Heart right ventricle (tissue), 16 donors: ENCODE data around the gene ECE1. TPM values are rescaled to one million over a fixed set of nuclear protein-coding genes. Genes with fewer than 3 reads are reported as not detected.

Source experiments
- ATAC-seq, 8 donors: fragments of 200-7000 bp; cut with Tn5 transposase; one replicate each; pipeline ENCODE4 v1.9.1; 2020; ENCODE audit warnings: mild to moderate bottlenecking in 8 of 8, moderate library complexity in 8 of 8, moderate number of reproducible peaks in 1 of 8
- DNase-seq, 2 donors: peaks; one replicate each; pipeline ENCODE4 v3.0.0-alpha.2; 2020
- H3K27ac ChIP-seq, 10 donors: fragments of 200-600 bp; sonication (generic) in 2 of 10; one replicate each; pipeline versions ENCODE4 v1.5.0 to v1.8.0; 2020 to 2022; ENCODE audit warnings: mild to moderate bottlenecking in 3 of 10
- H3K27me3 ChIP-seq, 7 donors: fragments of 200-600 bp; one replicate each; pipeline ENCODE4 v1.8.0; 2021 to 2022; ENCODE audit warnings: mild to moderate bottlenecking in 2 of 7
- H3K36me3 ChIP-seq, 9 donors: fragments of 200-600 bp; sonication (generic) in 1 of 9; one replicate each; pipeline versions ENCODE4 v1.5.0 to v1.8.0; 2020 to 2022; ENCODE audit warnings: mild to moderate bottlenecking in 2 of 9
- H3K4me1 ChIP-seq, 9 donors: fragments of 200-600 bp; sonication (generic) in 1 of 9; one replicate each; pipeline versions ENCODE4 v1.5.0 to v1.8.0; 2020 to 2022; ENCODE audit warnings: mild to moderate bottlenecking in 4 of 9
- H3K4me3 ChIP-seq, 10 donors: fragments of 200-600 bp; sonication (generic) in 2 of 10; one replicate each; pipeline versions ENCODE4 v1.5.0 to v1.8.0; 2020 to 2022; ENCODE audit warnings: mild to moderate bottlenecking in 7 of 10, moderate library complexity in 2 of 10
- H3K9me3 ChIP-seq, 11 donors: fragments of 200-600 bp in 10 of 11; sonication (generic) in 2 of 11; one replicate each; pipeline versions ENCODE4 v1.5.0 to v1.8.0; 2013 to 2022; ENCODE audit warnings: mild to moderate bottlenecking in 2 of 11, control low read depth in 1 of 11, moderate library complexity in 1 of 11
- WGBS, 2 donors: extraction: QIAGEN DNeasy Blood & Tissue Kit; methylation state at CpG; one replicate each; pipeline ENCODE4 v1.1.7; 2013; ENCODE audit warnings: inconsistent platforms in 1 of 2; 5-methylcytosine and 5-hydroxymethylcytosine counted together
- intact Hi-C, 10 donors: fragments of 100-400 bp; cut with DNase I; formaldehyde crosslinking; loops; one replicate each; pipeline versions ENCODE4 v1.11.1 to v1.14.2; 2022
- polyA plus RNA-seq, 2 donors: library from polyadenylated mRNA; stranded (reverse); fragments of 200-250 nt; gene quantifications; one replicate each; pipeline ENCODE4 v1.2.3, GENCODE V29; 2013
- total RNA-seq, 10 donors: library from RNA; stranded (reverse); fragmentation: NEBNext Ultra II Directional in 3 of 10; extraction: Animal tissue kit (Norgen Biotek cat#: 25700) in 3 of 10; gene quantifications; one replicate each; pipeline versions ENCODE4 v1.2.1 to v1.2.4, GENCODE V29; 2021 to 2023
- TF ChIP-seq, protein P1 (sequence below), 9 donors: fragments of 200-600 bp; sonication (generic) in 2 of 9; IDR thresholded peaks; one replicate each; pipeline versions ENCODE4 v1.5.0 to v1.8.0; 2021 to 2022; ENCODE audit warnings: antibody characterized with exemption in 9 of 9, mild to moderate bottlenecking in 5 of 9, moderate library complexity in 1 of 9
- donor health status: Arrhythmogenic right ventricular cardiomyopathy.
- donor health status: ischemic (EF 13 %, LVEDD 7.1; RV severe dilation, severe dysfunction).
- donor health status: healthy with polysubstance abuse.
- donor health status: DM: no; HTN: yes; CAD: no.
- donor health status: DM: no; HTN: no; CAD: no.
- donor health status: ischemic (EF 25% LVEDD 6.9; RV normal size, moderate dysfunction).
- donor health status: ischemic (EF 25% LVEDD 5.7; RV mildly dilated, moderate dysfunction).
- donor health status: healthy.
- donor health status: DM: yes; HTN: yes; CAD: no.
- donor health status: Ischemic cardiomyopathy.
- donor health status: ischemic (EF 35%, LVEDD 5.7; RV mildly dilated, moderate dysfunction).
- donor health status: nonischemic (EF 11% LVEDD 7.7; RV severe dilation, severe dysfunction).
- donor health status: DM: yes; HTN: yes; CAD: no.
- donor health status: PGD.
- donor health status: ischemic (EF 29% LVEDD 5.4; RV normal size, mild dysfunction).
- donor health status: nonischemic (EF 23%, LVEDD 6.1; RV moderate dilation, normal function).

Gene ECE1
- total and polyA plus RNA-seq, 12 donors = 30.6 to 81.8 (median 51.8) TPM

DNA sequence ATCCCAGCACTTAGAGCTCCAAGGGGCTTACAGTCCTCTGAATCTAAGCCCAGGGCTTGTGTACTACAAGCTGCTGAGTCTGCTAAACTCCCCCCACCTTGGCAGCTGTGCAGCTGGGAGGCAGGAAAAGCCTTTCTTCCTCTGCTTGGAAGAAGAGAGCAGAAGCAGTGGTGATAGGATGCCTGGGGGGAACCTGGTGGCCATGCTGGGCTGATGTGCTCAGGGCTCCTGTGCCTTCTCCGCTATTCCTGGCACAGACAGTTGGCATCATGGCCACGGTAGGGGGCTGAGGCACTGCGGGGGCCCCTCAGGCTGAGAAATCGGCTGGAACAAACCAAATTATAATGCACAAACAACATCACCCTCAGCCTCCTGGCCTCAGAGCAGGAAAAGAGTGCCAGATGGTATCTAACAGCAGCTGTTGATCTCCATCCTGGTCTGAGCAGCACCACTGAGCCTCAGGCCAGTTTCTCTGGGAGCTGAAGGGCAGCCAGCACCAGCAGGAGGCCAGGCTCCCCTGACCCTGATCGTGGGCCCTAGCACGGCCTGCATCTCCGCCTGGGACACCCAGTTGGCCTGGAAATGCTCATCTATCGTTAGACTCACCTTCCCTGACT is 35.8 kb downstream of the ECE1 start:
- 63 to 75% methylated on average over 8 of the region's 8 CpGs for WGBS, 2 donors
- intact Hi-C loops = loop anchor here in 8 of 10 donors (2.0 to 10.0 kb wide), 7 partner anchors 80 to 410 kb away; partner anchors contain the start of gene RAP1GAP (in 1 of the 8)
- H3K36me3 ChIP-seq = peaks cover 0 to 100% (median 26%) of the 10 kb centered on the region in 9 donors
- peak; percentile 46 to 60 for DNase-seq
- no peak overlapping the region for H3K4me3 ChIP-seq
- H3K9me3 ChIP-seq = no peaks in the 10 kb centered on the region
- no peaks in the 10 kb centered on the region for H3K27me3 ChIP-seq
- TF ChIP-seq, protein P1, sequence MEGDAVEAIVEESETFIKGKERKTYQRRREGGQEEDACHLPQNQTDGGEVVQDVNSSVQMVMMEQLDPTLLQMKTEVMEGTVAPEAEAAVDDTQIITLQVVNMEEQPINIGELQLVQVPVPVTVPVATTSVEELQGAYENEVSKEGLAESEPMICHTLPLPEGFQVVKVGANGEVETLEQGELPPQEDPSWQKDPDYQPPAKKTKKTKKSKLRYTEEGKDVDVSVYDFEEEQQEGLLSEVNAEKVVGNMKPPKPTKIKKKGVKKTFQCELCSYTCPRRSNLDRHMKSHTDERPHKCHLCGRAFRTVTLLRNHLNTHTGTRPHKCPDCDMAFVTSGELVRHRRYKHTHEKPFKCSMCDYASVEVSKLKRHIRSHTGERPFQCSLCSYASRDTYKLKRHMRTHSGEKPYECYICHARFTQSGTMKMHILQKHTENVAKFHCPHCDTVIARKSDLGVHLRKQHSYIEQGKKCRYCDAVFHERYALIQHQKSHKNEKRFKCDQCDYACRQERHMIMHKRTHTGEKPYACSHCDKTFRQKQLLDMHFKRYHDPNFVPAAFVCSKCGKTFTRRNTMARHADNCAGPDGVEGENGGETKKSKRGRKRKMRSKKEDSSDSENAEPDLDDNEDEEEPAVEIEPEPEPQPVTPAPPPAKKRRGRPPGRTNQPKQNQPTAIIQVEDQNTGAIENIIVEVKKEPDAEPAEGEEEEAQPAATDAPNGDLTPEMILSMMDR (IDR thresholded peaks at IDR 0.05) = no peak
- peaks cover 6 to 38% (median 21%) of the 10 kb centered on the region in 9 donors for H3K4me1 ChIP-seq
- peak; percentile 28 to 77 (median 60) for ATAC-seq
- peak overlapping the region in 8 of 10 donors; percentile 4 to 66 (median 50) for H3K27ac ChIP-seq

DNA sequence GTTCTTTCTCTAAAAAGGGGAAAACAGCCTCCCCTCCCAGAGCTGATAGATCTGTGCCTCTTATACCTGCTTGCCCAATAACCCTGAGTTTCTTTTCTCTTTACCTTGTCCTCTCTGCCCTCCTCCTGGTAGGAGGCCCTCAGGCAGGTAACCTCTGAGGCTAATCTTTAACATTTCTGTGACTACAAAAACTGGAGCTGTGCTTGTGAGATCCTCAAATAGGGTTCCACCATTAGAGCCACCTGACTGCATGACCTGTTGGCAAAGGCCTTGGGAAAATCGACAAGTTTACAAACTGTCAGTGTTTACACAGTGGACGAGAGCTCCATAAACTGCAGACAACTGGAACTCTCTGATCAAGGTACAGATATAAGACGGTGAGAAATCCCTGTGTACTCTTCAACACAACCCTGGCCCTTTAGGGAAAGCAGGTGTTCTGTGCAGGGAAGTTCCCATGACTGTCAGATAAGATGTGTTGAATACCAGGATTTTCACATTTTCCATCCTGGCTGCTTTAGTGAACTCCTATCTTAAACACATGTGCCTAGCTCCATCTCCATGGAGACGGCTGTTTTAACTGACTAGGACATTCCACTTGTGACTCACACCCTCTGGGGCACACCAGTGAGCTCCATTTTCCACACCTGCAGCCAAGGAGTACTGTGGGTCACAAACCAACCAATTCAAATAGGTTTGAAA is 38.3 kb downstream of the ECE1 start:
- intact Hi-C loops = loop anchor here in 4 of 10 donors (5.0 to 10.0 kb wide), 4 partner anchors 120 to 413 kb away; partner anchors contain the start of gene RAP1GAP (in 1 of the 4)
- ATAC-seq (peak in 7 of 8 donors; percentile 36 to 86 (median 70)), DNase-seq (peak in 1 of 2 donors; percentile 60)
- TF ChIP-seq, protein P1 (IDR thresholded peaks at IDR 0.05) = no peak
- no peak overlapping the region for H3K4me3 ChIP-seq
- peak overlapping the region in 6 of 10 donors; percentile 4 to 66 (median 42) for H3K27ac ChIP-seq
- 65 to 67% methylated on average over 4 of the region's 4 CpGs for WGBS, 2 donors
- H3K27me3 ChIP-seq = no peaks in the 10 kb centered on the region
- H3K36me3 ChIP-seq = peaks cover 0 to 100% (median 17%) of the 10 kb centered on the region in 9 donors
- peaks cover 6 to 38% (median 21%) of the 10 kb centered on the region in 9 donors for H3K4me1 ChIP-seq
- no peaks in the 10 kb centered on the region for H3K9me3 ChIP-seq

DNA sequence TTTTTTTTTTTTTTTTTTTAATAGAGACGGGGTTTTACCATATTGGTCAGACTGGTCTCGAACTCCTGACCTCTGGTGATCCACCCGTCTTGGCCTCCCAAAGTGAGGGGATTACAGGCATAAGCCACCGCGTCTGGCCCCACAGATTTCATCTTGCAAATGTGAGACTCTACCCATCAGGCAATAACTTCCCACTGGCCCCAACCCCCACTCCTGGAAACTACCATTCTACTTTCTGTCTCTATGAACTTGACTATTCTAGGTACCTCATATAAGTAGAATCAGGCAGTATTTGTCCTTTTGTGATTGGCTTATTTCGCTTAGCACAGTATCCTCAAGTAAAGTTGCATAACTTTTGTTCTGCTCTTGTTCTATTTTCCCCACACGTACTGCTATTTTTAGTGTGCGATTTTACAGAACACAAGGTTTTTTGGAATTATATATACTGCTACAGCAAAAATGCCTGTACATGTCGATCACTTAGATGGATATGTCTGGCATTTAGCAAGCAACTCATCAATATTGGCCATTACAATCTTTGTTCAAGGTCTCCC is 40.2 kb downstream of the ECE1 start:
- Histone ChIP-seq H3K27me3 (no peaks in the 10 kb centered on the region), H3K27ac (no peak overlapping the region), H3K36me3 (peaks cover 0 to 100% (median 19%) of the 10 kb centered on the region in 9 donors), H3K4me1 (peaks cover 6 to 24% (median 15%) of the 10 kb centered on the region in 9 donors), H3K4me3 (no peak overlapping the region), H3K9me3 (no peaks in the 10 kb centered on the region)
- intact Hi-C loops = loop anchor here in 5 of 10 donors (5.0 to 10.0 kb wide), 4 partner anchors 122 to 415 kb away; partner anchors contain the start of gene RAP1GAP (in 1 of the 5)
- TF ChIP-seq, protein P1 (IDR thresholded peaks at IDR 0.05) = no peak
- DNase-seq (no peak), ATAC-seq (no peak)
- 98 to 99% methylated on average over 9 of the region's 9 CpGs for WGBS, 2 donors
